Keratinocyte (primary cell): ENCODE measurements around the gene TLCD1.

Source experiments
- CTCF ChIP-seq, 3 experiments: IDR thresholded peaks in 1 of 3; conservative IDR thresholded peaks in 1 of 3; optimal IDR thresholded peaks in 1 of 3; 2 replicates in 2 of 3; 3 replicates in 1 of 3; pipeline versions ENCODE3 to v1.5.1; 2011; ENCODE audit warnings: low read length in 3 of 3, mild to moderate bottlenecking in 3 of 3, moderate library complexity in 2 of 3, control low read depth in 1 of 3, inconsistent platforms in 1 of 3; ENCODE audit not compliant: insufficient read depth in 2 of 3; ENCODE audit errors: extremely low read depth in 1 of 3
- EZH2 ChIP-seq: IDR thresholded peaks from one replicate; pipeline ENCODE4 v1.6.1; 2012; ENCODE audit warnings: inconsistent platforms, mild to moderate bottlenecking, low read length, moderate library complexity

DNA sequence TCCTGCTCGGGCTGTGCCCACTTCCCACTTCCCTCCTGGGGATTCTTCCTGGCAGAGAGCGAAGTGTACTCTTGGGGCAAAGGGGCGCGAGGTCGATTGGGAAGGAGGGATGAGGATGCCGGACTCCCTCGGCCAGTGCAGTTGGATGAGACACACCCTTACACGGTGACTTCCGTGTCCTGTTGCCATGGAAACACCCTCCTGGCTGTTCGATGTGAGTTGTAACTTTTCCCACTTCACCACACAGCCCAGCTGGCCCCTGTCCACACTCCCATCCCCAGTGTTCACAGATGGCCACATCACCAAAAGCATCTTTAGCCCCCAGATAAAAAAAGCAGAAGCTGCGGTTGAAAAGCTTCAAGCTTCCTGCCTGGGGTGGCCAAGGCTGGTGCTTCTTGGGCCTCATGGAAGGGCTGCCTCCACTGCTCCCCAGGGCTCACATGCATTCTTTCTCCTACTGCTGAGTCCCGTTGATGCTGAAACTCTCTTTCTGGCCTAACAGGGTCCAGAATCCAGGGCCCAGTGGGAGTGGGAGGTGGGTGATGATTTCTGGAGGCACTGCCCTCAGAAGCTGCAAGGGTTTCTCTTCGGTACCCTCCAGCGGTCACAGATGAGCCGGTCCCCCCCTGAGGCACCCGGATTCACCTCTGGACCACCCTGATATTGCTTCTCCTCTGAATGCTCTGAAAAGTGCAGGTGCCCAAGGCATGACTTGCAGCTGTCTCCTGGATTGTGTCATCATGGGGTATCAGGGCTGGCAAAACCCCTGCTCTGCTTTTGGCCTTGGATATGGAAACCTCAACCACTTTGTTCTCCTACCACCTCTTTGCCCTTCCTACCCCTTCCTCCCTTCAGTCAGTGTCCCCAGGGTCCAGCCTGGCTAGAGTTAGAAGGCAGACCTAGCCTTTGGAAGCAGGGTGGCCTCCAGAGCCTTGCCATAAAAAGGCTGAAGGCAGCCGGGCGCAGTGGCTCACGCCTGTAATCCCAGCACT, 15.6 kb upstream of the TLCD1 start:
- TF ChIP-seq CTCF (optimal IDR thresholded peaks at IDR 0.05 in 1 of 3, IDR thresholded peaks at IDR 0.05 in 1 of 3, conservative IDR thresholded peaks at IDR 0.05 in 1 of 3; ENCODE audit: extremely low read depth in 1 of 3, insufficient read depth in 2 of 3, low read length in 3 of 3) (no peak), EZH2 (no peak)
